PC-3 (cell line): ENCODE measurements around the gene CHIT1.

Source experiments
- CTCF ChIP-seq: fragments of 300-600 bp; sonication (generic); conservative IDR thresholded peaks from 2 replicates; pipeline ENCODE4 v1.5.1; 2017; ENCODE audit warnings: antibody characterized with exemption, low read depth, mild to moderate bottlenecking, low read length
- EZH2 ChIP-seq: fragments of 300-600 bp; sonication (generic); IDR thresholded peaks from one replicate; pipeline ENCODE4 v1.6.1; 2017; ENCODE audit warnings: antibody characterized with exemption, mild to moderate bottlenecking, low read length; ENCODE audit not compliant: unreplicated experiment

- TF ChIP-seq EZH2 (no peak), CTCF (no peak)
These were observed 30.0 kb downstream of the CHIT1 start for GRCh38 chr1:203199481-203199815.
